WTC11 (cell line): ENCODE measurements around the gene PHLDA2. TPM values are rescaled to one million over a fixed set of nuclear protein-coding genes. Genes with fewer than 3 reads are reported as not detected.

Experiments
- ATAC-seq: fragments of 200-7000 bp; cut with Tn5 transposase; 2 replicates; pipeline ENCODE4 v1.10.0; 2021; ENCODE audit warnings: mild to moderate bottlenecking, moderate library complexity
- CTCF ChIA-PET: fragments of 300-600 bp; sonication (Branson Sonifier 250); formaldehyde crosslinking; loops from one replicate; lab custom pipeline; 2021; ENCODE audit warnings: antibody characterized with exemption; lab: Charles Lee
- POLR2A ChIA-PET: fragments of 350-600 bp; sonication (Branson Sonifier 250); formaldehyde crosslinking; loops from one replicate; lab custom pipeline; 2021; ENCODE audit warnings: antibody characterized with exemption; lab: Charles Lee
- DNase-seq: peaks from one replicate; pipeline ENCODE4 v3.0.0; 2021; ENCODE audit warnings: low spot score
- H3K27ac Mint-ChIP-seq: 2 replicates; pipeline ENCODE4 v1.8.0; 2021; ENCODE audit warnings: mixed read lengths
- H3K27me3 Mint-ChIP-seq: 2 replicates; pipeline ENCODE4 v1.8.0; 2021; ENCODE audit warnings: low read depth, mild to moderate bottlenecking, moderate library complexity, mixed read lengths
- H3K36me3 Mint-ChIP-seq: 2 replicates; pipeline ENCODE4 v1.8.0; 2021; ENCODE audit warnings: mixed read lengths
- H3K4me1 Mint-ChIP-seq: 2 replicates; pipeline ENCODE4 v1.8.0; 2022; ENCODE audit warnings: mixed read lengths
- H3K4me3 Mint-ChIP-seq: 2 replicates; pipeline ENCODE4 v1.8.0; 2021; ENCODE audit warnings: mild to moderate bottlenecking, moderate library complexity, mixed read lengths
- H3K9me3 Mint-ChIP-seq: 2 replicates; pipeline ENCODE4 v1.8.0; 2021; ENCODE audit warnings: mixed read lengths
- ATF2 ChIP-seq: sonication (generic); formaldehyde crosslinking; IDR thresholded peaks from 2 replicates; pipeline ENCODE4 v1.8.1; 2022; ENCODE audit warnings: low read depth, missing genetic modification reagents, borderline replicate concordance
- CDX4 ChIP-seq: fragments of 250-450 bp; sonication (Bioruptor Pico); IDR thresholded peaks from 2 replicates; pipeline ENCODE4 v1.9.0; 2021; ENCODE audit warnings: moderate library complexity, mild to moderate bottlenecking, inconsistent platforms, borderline replicate concordance
- E2F5 ChIP-seq: sonication (generic); formaldehyde crosslinking; IDR thresholded peaks from 2 replicates; pipeline ENCODE4 v1.8.1; 2022; ENCODE audit warnings: mild to moderate bottlenecking, moderate library complexity, missing genetic modification reagents
- ETV6 ChIP-seq: sonication (generic); formaldehyde crosslinking; IDR thresholded peaks from 2 replicates; pipeline ENCODE4 v1.8.1; 2022; ENCODE audit warnings: mild to moderate bottlenecking, missing genetic modification reagents
- HMGXB4 ChIP-seq: sonication (generic); formaldehyde crosslinking; IDR thresholded peaks from 2 replicates; pipeline ENCODE4 v1.8.1; 2023; ENCODE audit warnings: mild to moderate bottlenecking, moderate library complexity, missing genetic modification reagents
- JAZF1 ChIP-seq: fragments of 250-450 bp; sonication (Bioruptor Pico); IDR thresholded peaks from 2 replicates; pipeline ENCODE4 v1.9.0; 2021; ENCODE audit warnings: moderate library complexity, mild to moderate bottlenecking, inconsistent platforms
- MYBL2 ChIP-seq: sonication (generic); formaldehyde crosslinking; IDR thresholded peaks from 2 replicates; pipeline ENCODE4 v1.8.1; 2023; ENCODE audit warnings: mild to moderate bottlenecking, moderate library complexity, missing genetic modification reagents
- NFE2L1 ChIP-seq: sonication (generic); formaldehyde crosslinking; IDR thresholded peaks from 2 replicates; pipeline ENCODE4 v1.8.1; 2023; ENCODE audit warnings: missing genetic modification reagents
- NR3C1 ChIP-seq: sonication (generic); formaldehyde crosslinking; conservative IDR thresholded peaks from 2 replicates; pipeline ENCODE4 v1.8.1; 2023; ENCODE audit warnings: low read depth, mild to moderate bottlenecking, missing genetic modification reagents
- OVOL2 ChIP-seq: fragments of 250-450 bp; sonication (Bioruptor Pico); IDR thresholded peaks from 2 replicates; pipeline ENCODE4 v1.9.0; 2021; ENCODE audit warnings: mild to moderate bottlenecking, borderline replicate concordance
- PRDM15 ChIP-seq: sonication (generic); formaldehyde crosslinking; IDR thresholded peaks from 2 replicates; pipeline ENCODE4 v1.8.0; 2022; ENCODE audit warnings: missing genetic modification reagents
- SP1 ChIP-seq: sonication (generic); formaldehyde crosslinking; conservative IDR thresholded peaks from 2 replicates; pipeline ENCODE4 v1.8.1; 2022; ENCODE audit warnings: missing genetic modification reagents
- TCF7 ChIP-seq: sonication (generic); formaldehyde crosslinking; IDR thresholded peaks from 2 replicates; pipeline ENCODE4 v1.8.0; 2022; ENCODE audit warnings: mild to moderate bottlenecking, low read depth, missing genetic modification reagents, moderate library complexity
- TEAD1 ChIP-seq: sonication (generic); formaldehyde crosslinking; IDR thresholded peaks from 2 replicates; pipeline ENCODE4 v1.8.0; 2022; ENCODE audit warnings: mild to moderate bottlenecking, missing genetic modification reagents
- USF1 ChIP-seq: sonication (generic); formaldehyde crosslinking; IDR thresholded peaks from 2 replicates; pipeline ENCODE4 v1.8.0; 2022; ENCODE audit warnings: mild to moderate bottlenecking, missing genetic modification reagents
- ZNF121 ChIP-seq: sonication (generic); formaldehyde crosslinking; IDR thresholded peaks from 2 replicates; pipeline ENCODE4 v1.8.0; 2023; ENCODE audit warnings: missing genetic modification reagents
- ZNF219 ChIP-seq: sonication (generic); formaldehyde crosslinking; IDR thresholded peaks from 2 replicates; pipeline ENCODE4 v1.8.0; 2023; ENCODE audit warnings: missing genetic modification reagents, mild to moderate bottlenecking, borderline replicate concordance
- ZNF281 ChIP-seq: sonication (generic); formaldehyde crosslinking; IDR thresholded peaks from 2 replicates; pipeline ENCODE4 v1.8.0; 2023; ENCODE audit warnings: mild to moderate bottlenecking, missing genetic modification reagents
- ZNF317 ChIP-seq: sonication (generic); formaldehyde crosslinking; IDR thresholded peaks from 2 replicates; pipeline ENCODE4 v1.8.1; 2023; ENCODE audit warnings: low read depth, mild to moderate bottlenecking, moderate library complexity, missing genetic modification reagents, borderline replicate concordance
- ZNF416 ChIP-seq: fragments of 250-450 bp; sonication (Bioruptor Pico); IDR thresholded peaks from 2 replicates; pipeline ENCODE4 v1.9.0; 2021; ENCODE audit warnings: mild to moderate bottlenecking, inconsistent platforms
- ZNF512 ChIP-seq: sonication (generic); formaldehyde crosslinking; IDR thresholded peaks from 2 replicates; pipeline ENCODE4 v1.8.1; 2022; ENCODE audit warnings: missing genetic modification reagents, borderline replicate concordance
- ZSCAN18 ChIP-seq: fragments of 250-450 bp; sonication (Bioruptor Pico); IDR thresholded peaks from 2 replicates; pipeline ENCODE4 v2.1.2; 2022; ENCODE audit warnings: mild to moderate bottlenecking, moderate library complexity
- total RNA-seq: library from RNA; stranded (reverse); gene quantifications from 3 replicates; pipeline ENCODE4 v1.2.3, GENCODE V29; 2021

The PHLDA2 gene
- total RNA-seq, 1 experiment from 2014 or later, result 9.6 TPM

- POLR2A ChIA-PET, result interaction anchor here (1.0 to 2.2 kb wide), 5 partner anchors 24 to 355 kb away, joined by 3 to 9 read pairs (median 4); no protein-coding TSS in a partner anchor
- peaks cover 66% of the 10 kb centered on the region for H3K27me3 Mint-ChIP-seq
- peaks cover 26% of the 10 kb centered on the region for H3K4me1 Mint-ChIP-seq
- H3K27ac Mint-ChIP-seq, result no peak within 1 kb of the TSS
- H3K9me3 Mint-ChIP-seq, result no peaks in the 10 kb centered on the region
- peak; percentile 53 for ATAC-seq
- peak within 1 kb of the TSS; percentile 81 for H3K4me3 Mint-ChIP-seq
- CTCF ChIA-PET, result interaction anchor here (0.9 to 12.8 kb wide), 12 partner anchors 17 to 455 kb away, joined by 3 to 369 read pairs (median 3); no protein-coding TSS in a partner anchor
- peak; percentile 83 for DNase-seq
- TF ChIP-seq ZNF317 (CRISPR knock-in tag) (no peak), HMGXB4 (CRISPR knock-in tag) (0 out of 2 replicates have a peak, but pooled peaks have one; percentile 5), ZNF512 (CRISPR knock-in tag) (no peak), NFE2L1 (CRISPR knock-in tag) (peak; percentile 14; the same call in 1 of the 2 replicates), ETV6 (peak; percentile 29; the same call in 1 of the 2 replicates), TEAD1 (CRISPR knock-in tag) (peak; percentile 33), JAZF1 (CRISPR knock-in tag) (no peak), TCF7 (CRISPR knock-in tag) (no peak), PRDM15 (CRISPR knock-in tag) (no peak), ZNF219 (CRISPR knock-in tag) (peak; percentile 8; the same call in 1 of the 2 replicates), ATF2 (CRISPR knock-in tag) (no peak), MYBL2 (no peak), ZNF416 (CRISPR knock-in tag) (peak; percentile 74), SP1 (peak; percentile 71; the same call in 1 of the 2 replicates), ZNF281 (no peak), ZSCAN18 (CRISPR knock-in tag) (no peak), NR3C1 (CRISPR knock-in tag) (0 out of 2 replicates have a peak, but pooled peaks have one; percentile 12), ZNF121 (CRISPR knock-in tag) (0 out of 2 replicates have a peak, but pooled peaks have one; percentile 33), OVOL2 (CRISPR knock-in tag) (no peak), USF1 (CRISPR knock-in tag) (0 out of 2 replicates have a peak, but pooled peaks have one; percentile 7), CDX4 (CRISPR knock-in tag) (no peak), E2F5 (CRISPR knock-in tag) (no peak)
- H3K36me3 Mint-ChIP-seq, result 0 out of 2 replicates have a peak, but pooled peaks cover 4% of the 10 kb centered on the region
These were observed 43.5 kb downstream of the PHLDA2 start, which contains the start of gene CDKN1C for GRCh38 chr11:2885678-2886081. TSS of gene CDKN1C (minus strand) at chr11:2885775. CDS start at chr11:2885456, 319 bp downstream.
